ENCODE results near the gene SPRR3. TPM values are rescaled to one million over a fixed set of nuclear protein-coding genes. Genes with fewer than 3 reads are reported as not detected.

SPRR3 gene
- total RNA-seq, 1 donor from 2014 or later: not detected

GRCh38 chr1:153032073-153032472 lies 30.5 kb downstream of the SPRR3 start:
- DNase-seq: no peak
- no peak for ATAC-seq (ENCODE audit: poor library complexity)
- intact Hi-C loops (cut with DNase I): no loop called here

GRCh38 chr1:153032677-153033308 lies 31.2 kb downstream of the SPRR3 start:
- intact Hi-C loops (cut with DNase I): no loop called here
- no peak for ATAC-seq (ENCODE audit: poor library complexity)
- no peak for DNase-seq

DNA sequence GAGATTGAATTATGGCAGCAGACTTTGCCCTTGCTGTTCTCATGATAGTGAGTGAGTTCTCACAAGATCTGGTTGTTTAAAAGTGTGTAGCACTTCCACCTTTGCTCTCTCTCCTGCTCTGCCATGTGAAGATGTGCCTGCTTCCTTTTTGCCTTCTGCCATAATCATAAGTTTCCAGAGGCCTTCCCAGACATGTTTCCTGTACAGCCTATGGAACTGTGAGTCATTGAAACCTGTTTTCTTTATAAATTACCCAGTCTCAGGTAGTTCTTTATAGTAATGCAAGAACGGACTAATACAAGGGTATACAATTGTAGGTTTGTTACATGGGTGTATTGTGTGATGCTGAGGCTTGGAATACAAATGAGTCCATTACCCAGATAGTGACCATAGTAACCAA lies 33.7 kb downstream of the SPRR3 start:
- DNase-seq (no peak), ATAC-seq (ENCODE audit: poor library complexity) (no peak)
- intact Hi-C loops (cut with DNase I): no loop called here

DNA sequence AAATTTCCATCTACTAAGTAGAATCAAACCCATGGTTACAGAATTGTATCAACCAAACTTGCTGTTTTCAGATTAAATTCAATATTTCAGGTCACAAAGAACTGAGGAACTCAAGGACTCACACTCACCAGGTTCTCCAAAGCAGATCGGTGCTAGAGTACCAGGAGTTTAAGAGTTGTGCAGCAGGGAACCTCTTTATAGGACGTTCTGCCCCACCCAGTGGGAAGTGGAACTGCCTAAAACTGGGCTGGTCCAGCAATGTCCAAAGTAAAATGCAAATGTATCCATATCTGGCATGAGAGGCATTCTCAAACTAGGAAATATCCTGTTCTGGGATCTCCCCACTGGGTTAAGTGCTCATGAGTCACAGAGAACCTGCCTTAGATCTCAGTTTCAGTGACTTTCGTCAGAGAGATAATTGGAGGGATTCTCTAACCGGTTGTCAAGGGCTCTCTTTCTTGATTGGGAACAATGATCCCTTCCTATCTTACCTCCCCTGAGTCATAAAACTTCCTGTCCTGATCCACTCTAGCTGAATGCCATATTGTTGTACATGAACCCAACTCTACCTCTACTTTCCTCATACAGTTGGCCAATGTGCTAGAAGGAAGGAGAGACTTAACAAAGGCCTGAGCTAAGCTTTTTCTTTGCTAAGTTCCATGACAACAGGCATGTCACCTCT lies 39.5 kb downstream of the SPRR3 start, which contains the start of gene SPRR2D:
Gene SPRR2D (minus strand): TSS at position 171 of the 682 bp plus-strand sequence. CDS start 774 bp downstream, outside the sequence.
- intact Hi-C loops (cut with DNase I): no loop called here
- DNase-seq: no peak
- ATAC-seq (ENCODE audit: poor library complexity): no peak

- DNase-seq: no peak
- ATAC-seq (ENCODE audit: poor library complexity): no peak
Measured at GRCh38 chr1:153049211-153049610, 47.7 kb downstream of the SPRR3 start.

More at GRCh38 chr1:153049211-153049610, 47.7 kb downstream of the SPRR3 start:
- intact Hi-C loops (cut with DNase I): no loop called here

Other genes with a start within 250 kb of the SPRR3 start
- gene KPRP, start 243.7 kb upstream of the SPRR3 start, total RNA-seq: not detected
- gene LCE1F, start 226.6 kb upstream of the SPRR3 start, total RNA-seq: not detected
- not detected for gene LCE1E, start 215.5 kb upstream of the SPRR3 start, total RNA-seq
- not detected for gene LCE1D, start 205.0 kb upstream of the SPRR3 start, total RNA-seq
- gene LCE1C, start 195.1 kb upstream of the SPRR3 start, total RNA-seq: not detected
- not detected for gene LCE1B, start 189.8 kb upstream of the SPRR3 start, total RNA-seq
- gene LCE1A, start 174.3 kb upstream of the SPRR3 start, total RNA-seq: not detected
- gene LCE6A, start 158.9 kb upstream of the SPRR3 start, total RNA-seq: not detected
- not detected for gene LCE7A, start 141.8 kb upstream of the SPRR3 start, total RNA-seq
- not detected for gene SMCP, start 123.4 kb upstream of the SPRR3 start, total RNA-seq
- gene IVL, start 93.2 kb upstream of the SPRR3 start, total RNA-seq: not detected
- not detected for gene SPRR5, start 54.5 kb upstream of the SPRR3 start, total RNA-seq
- gene SPRR4, start 31.1 kb upstream of the SPRR3 start, total RNA-seq: not detected
- not detected for gene SPRR1A, start 17.7 kb upstream of the SPRR3 start, total RNA-seq
- gene SPRR1B, start 29.5 kb downstream of the SPRR3 start, total RNA-seq: not detected
- not detected for gene SPRR2D, start 39.4 kb downstream of the SPRR3 start, total RNA-seq
- not detected for gene SPRR2A, start 55.8 kb downstream of the SPRR3 start, total RNA-seq
- not detected for gene SPRR2B, start 69.9 kb downstream of the SPRR3 start, total RNA-seq
- gene SPRR2E, start 92.8 kb downstream of the SPRR3 start, total RNA-seq: not detected
- gene SPRR2F, start 111.8 kb downstream of the SPRR3 start, total RNA-seq: not detected
- not detected for gene SPRR2G, start 149.1 kb downstream of the SPRR3 start, total RNA-seq
- gene LELP1, start 201.7 kb downstream of the SPRR3 start, total RNA-seq: not detected
- gene PRR9, start 215.8 kb downstream of the SPRR3 start, total RNA-seq: not detected